OCI-LY7 (cell line): ENCODE measurements around the gene RAB10.

ENCODE experiments used
- CTCF ChIP-seq: fragments of 200-600 bp; sonication (generic); conservative IDR thresholded peaks from 2 replicates; pipeline ENCODE4 v1.5.1; 2014; ENCODE audit warnings: mild to moderate bottlenecking, antibody characterized with exemption, low read length, moderate library complexity, mixed read lengths
- EZH2phosphoT487 ChIP-seq: fragments of 200-600 bp; sonication (generic); IDR thresholded peaks from 2 replicates; pipeline ENCODE4 v1.6.1; 2018; ENCODE audit warnings: low read depth, borderline replicate concordance, mild to moderate bottlenecking, mixed run types, antibody characterized with exemption, low read length, moderate library complexity, mixed read lengths

DNA sequence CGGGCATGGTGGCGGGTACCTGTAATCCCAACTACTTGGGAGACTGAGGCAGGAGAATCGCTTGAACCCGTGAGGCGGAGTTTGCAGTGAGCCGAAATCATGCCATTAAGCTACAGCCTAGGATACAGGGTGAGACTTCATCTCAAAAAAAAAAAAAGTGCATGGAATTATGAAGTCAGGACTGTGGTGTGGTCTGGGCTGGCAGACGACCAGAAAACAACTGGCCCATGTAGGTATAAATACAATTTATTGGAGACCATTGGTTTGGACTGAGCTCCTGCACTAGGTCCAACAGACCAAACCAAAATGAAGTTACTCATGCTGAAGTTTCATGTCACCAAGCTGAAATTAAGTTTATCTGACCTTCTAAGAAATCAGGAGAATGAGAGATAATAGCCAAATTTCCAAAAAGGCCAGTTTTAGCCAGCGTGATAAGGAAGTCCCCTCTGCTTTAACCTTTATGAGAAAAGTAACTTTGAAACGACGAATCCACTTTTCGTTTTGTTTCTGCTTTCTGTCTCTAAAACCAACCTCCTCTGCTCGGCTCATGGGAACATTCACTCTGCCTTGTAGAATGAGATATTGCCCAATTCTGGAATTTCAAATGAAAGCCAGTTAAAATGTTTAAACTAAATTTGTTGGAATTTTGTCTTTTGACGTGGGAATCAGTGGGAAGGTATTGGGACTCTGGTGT is 17.7 kb upstream of the RAB10 start:
- TF ChIP-seq CTCF (no peak), EZH2phosphoT487 (no peak)
